ENCODE results near the gene DNAJA4.

Gene DNAJA4

GRCh38 chr15:78322243-78322642, 57.9 kb downstream of the DNAJA4 start (continued):
- TF ChIP-seq ZBTB26 (tag by site-specific recombination; optimal IDR thresholded peaks at IDR 0.05) (no peak), ZNF776 (tag by site-specific recombination; IDR thresholded peaks at IDR 0.05; ENCODE audit: borderline replicate concordance) (no peak), OVOL3 (tag by site-specific recombination; IDR thresholded peaks at IDR 0.05) (no peak), ZNF138 (tag by site-specific recombination; IDR thresholded peaks at IDR 0.05; ENCODE audit: borderline replicate concordance) (no peak), ZNF510 (tag by site-specific recombination; IDR thresholded peaks at IDR 0.05; ENCODE audit: insufficient replicate concordance) (no peak), ZNF629 (tag by site-specific recombination; IDR thresholded peaks at IDR 0.05) (peak; percentile 92), ZNF571 (tag by site-specific recombination; IDR thresholded peaks at IDR 0.05) (no peak), TSHZ1 (tag by site-specific recombination; IDR thresholded peaks at IDR 0.05; ENCODE audit: borderline replicate concordance) (no peak), ZNF266 (tag by site-specific recombination; IDR thresholded peaks at IDR 0.05; ENCODE audit: low read depth) (no peak), KLF10 (tag by site-specific recombination; IDR thresholded peaks at IDR 0.05) (peak; percentile 48; the same call in 1 of the 2 replicates), ZNF473 (tag by site-specific recombination; IDR thresholded peaks at IDR 0.05) (no peak), ZNF184 (tag by site-specific recombination; IDR thresholded peaks at IDR 0.05) (no peak), ZNF664 (tag by site-specific recombination; IDR thresholded peaks at IDR 0.05) (no peak), ZNF610 (tag by site-specific recombination; IDR thresholded peaks at IDR 0.05; ENCODE audit: borderline replicate concordance) (no peak), REST (tag by site-specific recombination; IDR thresholded peaks at IDR 0.05) (no peak), ZFP37 (tag by site-specific recombination; IDR thresholded peaks at IDR 0.05) (no peak), AEBP2 (tag by site-specific recombination; IDR thresholded peaks at IDR 0.05; ENCODE audit: borderline replicate concordance) (no peak), ZBTB17 (tag by site-specific recombination; IDR thresholded peaks at IDR 0.05) (peak; percentile 81), ZIC2 (tag by site-specific recombination; IDR thresholded peaks at IDR 0.05) (peak; percentile 99), ZNF248 (tag by site-specific recombination; IDR thresholded peaks at IDR 0.05) (no peak), INSM2 (tag by site-specific recombination; IDR thresholded peaks at IDR 0.05) (peak; percentile 83), ZBTB49 (tag by site-specific recombination; IDR thresholded peaks at IDR 0.05; ENCODE audit: low read depth) (no peak), ZNF37A (tag by site-specific recombination; IDR thresholded peaks at IDR 0.05) (no peak), SALL2 (tag by site-specific recombination; IDR thresholded peaks at IDR 0.05; ENCODE audit: borderline replicate concordance) (no peak), ZNF341 (tag by site-specific recombination; IDR thresholded peaks at IDR 0.05; ENCODE audit: low read depth) (peak; percentile 59; the same call in 1 of the 2 replicates), ZNF645 (tag by site-specific recombination; IDR thresholded peaks at IDR 0.05) (no peak)

Data from HEK293 (cell line).